HTR-8/SVneo (cell line): ENCODE data around the gene SNRPF.

Experiments used
- DNase-seq: peaks from one replicate; pipeline ENCODE4 v3.0.0; 2011; ENCODE audit warnings: low spot score, mixed read lengths; ENCODE audit not compliant: insufficient read length
- FAIRE-seq: peaks from 2 replicates; lab custom pipeline; 2011; peaks lifted over from hg19 to GRCh38; lab: Jason Lieb, UNC

SNRPF gene

DNA sequence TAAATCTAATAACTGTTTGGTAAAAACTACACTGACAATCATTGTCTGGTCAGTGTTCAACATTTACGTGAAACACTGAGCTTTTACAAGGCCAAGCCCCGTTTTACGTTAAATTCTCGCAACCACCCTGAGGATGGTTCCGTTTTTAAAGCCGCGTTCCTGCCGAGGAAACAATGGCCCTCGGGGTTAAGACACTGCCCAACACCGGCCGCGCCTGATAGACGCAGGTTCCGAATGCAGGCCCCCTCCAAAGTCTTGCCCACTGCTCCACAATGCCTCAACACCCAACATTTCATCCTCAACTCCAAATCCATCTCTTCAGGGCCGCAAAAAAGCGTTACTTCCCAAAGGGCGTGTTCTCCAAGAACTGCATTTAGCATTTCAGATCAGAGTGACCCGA, 953 bp upstream of the SNRPF start:
- DNase-seq = no peak
- FAIRE-seq = no peak

DNA sequence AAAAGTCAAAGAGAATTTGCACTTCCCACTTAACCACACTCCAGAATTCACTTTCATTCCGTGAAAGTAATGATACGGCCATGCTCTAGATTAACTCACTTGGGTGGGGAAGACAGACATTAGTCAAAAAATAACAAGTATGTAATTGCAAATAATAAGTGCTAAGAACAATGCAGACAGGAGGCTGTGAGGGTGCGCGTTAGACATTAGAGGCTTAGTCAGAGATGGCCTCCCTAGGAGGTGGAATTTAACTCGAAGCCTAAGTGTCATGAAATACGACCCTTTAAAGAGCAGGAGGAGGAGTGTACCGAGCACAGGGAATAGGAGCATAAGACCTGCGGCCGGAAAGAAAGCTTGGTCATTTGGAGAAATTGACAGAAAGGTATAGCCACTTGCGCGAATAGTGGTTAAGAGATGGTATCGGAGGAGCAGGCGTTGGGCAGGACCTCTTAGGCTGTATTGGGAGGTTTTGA, 628 bp downstream of the SNRPF start:
- DNase-seq = no peak
- FAIRE-seq = no peak

DNA sequence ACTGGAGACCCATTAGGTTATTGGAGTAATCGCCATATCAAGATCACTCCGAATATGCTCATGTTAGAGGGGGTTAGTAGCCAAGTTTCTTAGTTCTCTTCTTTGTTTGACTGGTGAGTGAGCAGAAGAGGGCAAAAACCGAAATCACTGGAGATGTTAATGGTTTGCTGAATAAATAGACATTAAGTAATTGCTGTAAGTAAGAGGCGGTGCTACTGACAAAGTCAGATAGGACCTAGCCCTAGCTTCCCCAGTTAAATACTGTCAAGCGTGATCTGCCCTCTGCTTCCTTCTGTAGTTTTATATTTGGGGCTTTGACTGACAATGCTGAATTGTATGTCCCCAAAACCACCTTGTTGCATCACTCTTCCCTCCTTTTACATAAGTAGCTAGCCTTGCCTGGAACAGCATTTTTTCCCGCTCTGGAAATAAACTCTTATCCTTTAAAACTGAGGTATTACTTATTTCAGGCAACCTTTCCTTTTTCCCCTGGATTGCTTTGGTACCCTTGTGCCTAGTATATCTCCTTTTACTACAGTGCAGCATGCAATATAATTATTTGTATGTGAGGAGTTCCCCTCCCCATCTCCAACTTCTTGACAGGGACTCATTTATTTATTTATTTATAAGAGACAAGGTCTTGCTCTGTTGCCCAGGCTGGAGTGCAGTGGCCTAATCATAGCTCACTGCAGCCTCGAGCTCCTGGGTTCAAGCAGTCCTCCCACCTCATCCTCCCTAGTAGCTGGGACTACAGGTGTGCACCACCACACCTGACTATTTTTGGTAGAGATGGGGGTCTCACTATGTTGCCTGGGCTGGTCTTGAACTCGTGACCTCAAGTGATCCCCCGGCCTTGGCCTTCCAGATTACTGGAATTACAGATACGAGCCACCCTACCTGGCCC, 1.4 kb downstream of the SNRPF start:
- FAIRE-seq (no peak), DNase-seq (no peak)

DNA sequence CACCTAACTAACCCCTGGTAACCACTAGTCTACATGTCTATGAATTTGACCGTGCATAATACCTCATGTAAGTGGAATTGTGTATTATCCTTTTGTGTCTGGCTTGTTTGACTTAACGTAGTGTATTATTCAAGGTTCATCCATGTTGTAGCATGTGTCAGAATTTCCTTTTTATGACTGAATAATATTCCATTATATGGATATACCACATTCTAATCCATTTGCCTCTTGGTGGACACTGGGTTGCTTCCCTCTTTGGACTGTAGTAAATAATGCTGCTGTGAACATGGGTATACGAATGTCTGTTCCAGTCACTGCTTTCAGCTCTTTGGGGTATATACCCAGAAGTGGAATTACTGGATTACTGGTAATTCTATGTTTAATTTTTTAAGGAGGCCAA, 3.3 kb downstream of the SNRPF start:
- FAIRE-seq (no peak), DNase-seq (no peak)

DNA sequence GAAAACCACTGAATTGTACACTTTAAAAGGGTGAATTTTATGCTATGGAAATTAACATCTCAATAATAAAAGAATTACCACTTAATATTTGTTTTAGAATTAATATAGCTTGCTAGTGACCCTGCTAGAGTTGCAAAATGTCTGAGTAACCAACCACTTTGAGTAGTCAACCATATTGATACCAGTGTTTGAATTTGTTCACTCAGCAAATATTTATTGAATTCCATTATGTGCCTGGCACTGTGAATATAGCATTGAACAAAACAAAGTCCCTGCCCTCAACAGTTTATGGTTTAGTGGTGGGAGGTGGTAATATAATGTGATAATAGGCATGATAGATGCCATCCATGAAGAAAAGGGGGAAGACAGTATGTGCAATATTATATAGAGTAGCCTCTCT, 4.6 kb downstream of the SNRPF start:
- FAIRE-seq (no peak), DNase-seq (no peak)

DNA sequence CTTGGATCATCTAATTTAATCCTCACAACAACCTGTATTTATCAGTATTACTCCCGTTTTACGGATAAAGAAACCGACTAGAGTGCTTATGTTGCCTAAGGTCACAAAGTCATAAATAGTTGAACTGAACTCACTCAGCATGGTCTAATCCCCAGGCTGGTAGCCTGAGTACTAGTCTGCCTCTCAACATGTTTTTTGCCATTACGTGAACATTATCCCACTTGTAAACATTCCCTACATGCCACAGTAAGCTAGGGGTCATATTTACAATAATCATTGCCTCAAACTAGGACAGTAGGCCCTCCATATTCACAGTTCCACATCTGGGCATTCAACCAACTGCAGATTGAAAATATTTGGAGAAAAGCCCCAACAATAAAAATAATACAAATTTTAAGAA, 12.1 kb downstream of the SNRPF start:
- DNase-seq (no peak), FAIRE-seq (no peak)

DNA sequence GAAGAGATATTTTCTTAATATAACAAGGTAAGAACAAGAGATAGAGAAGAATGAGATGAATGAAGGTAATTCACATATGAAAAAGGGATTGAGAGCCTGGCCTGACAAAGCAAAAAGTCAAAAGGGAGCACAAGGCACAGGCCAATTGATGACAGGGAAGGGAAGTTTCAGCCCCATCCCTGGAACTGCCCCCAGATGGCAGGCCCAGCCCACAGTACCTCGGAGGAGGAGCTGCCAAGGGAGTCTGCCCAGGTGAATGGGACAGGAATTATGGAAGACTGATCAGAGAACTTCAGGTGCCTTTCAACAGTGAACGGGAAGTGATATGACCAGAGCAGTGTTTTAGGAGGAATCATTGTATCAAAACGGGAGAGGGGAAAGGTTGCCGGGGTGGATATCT, 15.7 kb downstream of the SNRPF start:
- DNase-seq (no peak), FAIRE-seq (no peak)

DNA sequence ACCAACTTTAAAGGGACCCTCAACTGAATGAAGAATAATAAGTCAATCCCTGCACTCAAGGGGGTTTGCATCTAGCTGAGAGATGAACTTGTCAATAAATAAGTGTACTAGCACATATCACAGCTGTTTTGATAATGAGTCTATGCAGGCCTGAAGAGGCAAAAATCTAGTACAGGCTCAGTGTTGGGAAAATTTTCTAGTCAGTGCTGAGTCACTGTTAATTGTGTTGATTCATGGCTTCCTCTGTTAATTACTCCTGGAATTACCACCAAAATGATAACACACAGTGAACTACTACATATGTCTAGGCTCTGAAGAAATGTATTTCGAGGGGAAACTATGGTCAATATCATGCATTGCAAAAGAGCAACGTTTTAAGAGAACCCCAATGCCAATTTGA, 18.9 kb downstream of the SNRPF start:
- FAIRE-seq = no peak

DNA sequence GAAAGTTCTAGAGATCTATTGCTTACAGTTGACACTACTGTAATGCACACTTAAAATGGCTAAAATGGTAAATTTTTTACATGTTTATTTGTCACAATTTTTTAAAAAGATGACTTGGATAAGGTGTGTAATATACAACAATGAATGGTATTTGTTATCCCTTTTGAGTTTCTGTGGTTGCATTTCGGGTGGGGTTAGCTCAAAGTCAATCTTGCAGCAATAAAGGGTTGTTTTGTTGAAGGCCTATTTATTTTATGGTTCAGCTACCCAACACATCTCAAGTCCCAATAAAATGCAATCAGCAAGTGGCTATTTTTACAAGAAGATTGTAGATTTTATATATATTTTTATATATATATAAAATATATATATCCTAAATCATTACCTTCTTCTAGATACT, 22.1 kb downstream of the SNRPF start:
- FAIRE-seq (no peak), DNase-seq (no peak)

More for the DNA sequence above, 18.9 kb downstream of the SNRPF start:
- DNase-seq = no peak

DNA sequence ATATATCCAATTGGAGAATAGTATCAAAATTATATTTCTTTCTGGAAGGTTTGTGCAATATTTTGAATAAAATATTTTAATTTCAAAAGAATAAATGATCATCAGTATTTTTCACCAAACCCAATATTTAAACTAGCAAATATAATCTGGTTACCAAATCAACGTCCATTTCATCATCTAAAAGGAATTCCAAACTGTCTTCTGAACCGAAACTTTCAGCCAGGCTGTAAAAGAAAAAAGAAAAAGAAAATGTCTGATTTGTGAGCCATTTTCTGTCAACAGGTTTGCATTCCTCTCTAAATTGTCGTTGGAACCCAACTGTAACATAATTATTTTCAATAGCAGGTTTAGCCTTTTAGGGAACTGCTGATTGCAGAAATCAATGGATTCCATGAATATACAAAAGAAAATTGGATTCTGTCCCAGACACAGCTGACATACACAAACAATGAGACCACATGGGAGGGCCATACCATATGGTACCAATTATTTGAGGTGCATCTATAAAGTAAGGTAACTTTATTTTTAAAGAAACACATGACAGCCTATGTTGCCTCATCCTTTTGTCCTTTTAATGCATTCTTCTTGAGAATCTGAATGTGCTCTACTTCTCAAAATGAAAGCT, 22.7 kb downstream of the SNRPF start:
- DNase-seq (no peak), FAIRE-seq (no peak)

DNA sequence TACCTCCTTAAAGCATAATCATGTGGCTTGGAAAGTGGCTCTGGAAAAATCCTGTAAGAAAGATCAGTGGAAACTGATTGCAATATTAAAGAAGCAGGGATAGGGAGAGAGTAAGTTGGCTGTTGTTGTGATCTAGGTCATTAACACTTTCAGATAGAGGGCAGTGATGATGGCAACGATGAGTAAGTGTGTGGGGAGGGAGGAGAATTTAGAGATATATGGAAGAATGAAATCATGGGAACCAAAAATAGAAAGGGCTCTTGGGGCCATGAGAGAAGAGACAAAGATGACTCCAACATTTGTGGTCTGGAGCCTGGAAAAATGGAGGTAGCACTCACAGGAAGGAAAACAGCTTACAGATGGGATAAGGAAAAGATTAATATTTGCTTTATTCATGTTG, 23.3 kb downstream of the SNRPF start:
- FAIRE-seq = no peak
- DNase-seq = no peak

DNA sequence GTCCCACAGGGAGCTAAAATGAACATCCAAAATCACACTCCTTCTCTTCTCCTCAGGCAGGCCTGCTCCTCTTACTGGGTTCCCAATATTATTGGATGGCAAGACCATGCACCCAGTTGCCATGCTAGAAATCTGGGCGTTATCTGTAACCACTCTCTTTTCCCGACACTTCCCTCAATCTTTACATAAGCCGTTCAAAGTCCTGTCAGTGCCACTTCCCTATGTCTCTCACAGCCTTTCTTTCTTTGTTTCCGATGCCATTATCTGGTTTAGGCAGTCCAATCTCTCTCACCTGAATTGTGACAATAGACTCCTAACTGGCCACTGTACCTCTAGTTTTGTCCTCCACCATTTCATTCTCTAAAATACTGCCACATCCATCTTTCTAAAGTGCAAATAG, 24.1 kb downstream of the SNRPF start:
- no peak for FAIRE-seq
- no peak for DNase-seq

DNA sequence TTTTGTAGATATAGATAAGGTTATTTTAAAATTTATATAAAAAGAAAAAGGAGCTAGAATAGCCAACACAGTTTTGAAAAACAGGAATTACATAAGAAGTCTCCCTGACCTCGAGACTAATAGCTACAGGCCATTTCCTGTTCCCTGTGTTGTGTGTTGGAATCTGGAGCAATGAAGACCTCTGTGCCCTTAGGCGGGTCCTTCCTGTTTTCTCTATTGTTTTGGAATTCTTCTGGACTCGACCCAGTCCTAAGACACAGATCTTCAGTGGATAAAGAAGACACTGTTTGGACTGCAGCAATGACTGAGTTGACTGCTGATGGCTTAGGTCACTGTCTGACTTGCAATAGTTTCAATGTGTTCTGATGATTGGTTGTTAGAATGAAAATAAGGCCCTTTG, 26.2 kb downstream of the SNRPF start:
- no peak for FAIRE-seq
- no peak for DNase-seq

DNA sequence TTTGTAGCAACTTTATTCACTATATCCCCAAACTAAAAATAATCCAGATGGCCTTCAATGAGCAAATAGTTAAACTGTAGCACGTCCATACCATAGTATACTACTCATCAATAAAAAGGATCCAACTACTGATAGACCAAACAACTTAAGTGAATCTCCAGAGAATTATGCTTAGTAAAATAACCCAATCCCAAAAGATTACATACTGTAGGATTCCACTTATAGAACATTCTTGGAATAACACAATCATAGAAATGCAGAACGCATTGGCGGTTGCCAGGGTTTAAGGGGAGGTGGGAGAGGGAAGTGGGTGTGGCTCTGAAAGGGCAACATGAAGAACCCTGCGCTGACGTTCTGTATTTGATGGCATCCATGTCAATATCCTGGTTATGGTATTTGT, 28.6 kb downstream of the SNRPF start:
- DNase-seq (no peak), FAIRE-seq (no peak)

DNA sequence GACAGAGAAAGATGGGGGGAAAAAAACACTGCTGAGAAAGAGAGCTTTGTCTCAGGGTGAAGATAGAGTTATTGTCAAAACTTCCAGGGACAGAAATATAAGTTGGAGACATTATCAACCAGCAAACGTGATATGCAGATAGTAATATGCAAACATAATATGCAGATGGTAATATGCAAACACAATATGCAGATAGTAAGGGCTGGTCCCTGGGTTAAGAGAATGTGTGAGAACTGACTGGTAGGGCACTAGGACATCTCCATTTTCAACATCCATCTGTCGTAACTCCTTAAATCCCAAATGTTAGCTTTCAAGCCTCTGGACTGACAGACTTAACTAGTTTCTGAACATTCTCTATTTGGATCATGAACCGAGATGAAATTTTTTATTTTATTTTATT, 32.2 kb downstream of the SNRPF start:
- FAIRE-seq (no peak), DNase-seq (no peak)

DNA sequence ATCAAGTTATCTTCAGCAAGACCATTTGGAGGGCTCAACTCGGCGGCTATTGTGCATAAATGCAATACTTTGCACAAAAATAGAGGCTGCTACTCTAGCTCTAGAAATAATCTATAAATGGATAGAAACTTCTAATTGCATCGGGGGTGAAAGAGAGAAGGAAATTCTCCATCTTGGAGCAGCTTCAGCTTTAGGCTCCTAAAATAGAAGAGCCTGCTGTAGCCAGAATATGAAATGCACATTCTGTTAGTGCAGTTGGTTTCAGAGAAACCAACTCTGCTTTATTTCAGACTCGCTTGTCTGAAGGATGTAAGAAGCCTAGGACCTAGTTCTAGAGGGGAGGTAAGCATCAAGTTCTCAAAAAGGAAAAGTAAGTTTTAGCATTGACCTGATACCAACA, 38.1 kb downstream of the SNRPF start:
- FAIRE-seq (no peak), DNase-seq (no peak)

DNA sequence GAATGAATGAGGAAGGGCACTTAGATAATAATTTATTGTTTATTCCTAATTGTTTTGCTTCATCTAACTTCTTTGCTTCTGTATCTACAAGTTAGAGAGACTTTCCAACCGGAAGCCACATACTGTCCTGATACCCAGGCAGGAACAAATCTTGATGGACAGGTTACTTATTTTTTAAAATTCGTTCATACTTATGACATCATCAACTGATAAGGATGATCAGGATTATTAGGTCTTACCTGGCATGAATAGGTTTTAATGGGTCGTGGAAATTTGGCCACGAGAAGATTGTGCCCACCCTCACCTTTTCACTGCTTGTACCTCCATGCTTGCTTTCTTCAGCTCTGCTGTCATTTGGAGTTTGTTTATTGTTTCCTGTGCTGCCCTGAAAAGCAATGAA, 39.3 kb downstream of the SNRPF start:
- DNase-seq (no peak), FAIRE-seq (no peak)

DNA sequence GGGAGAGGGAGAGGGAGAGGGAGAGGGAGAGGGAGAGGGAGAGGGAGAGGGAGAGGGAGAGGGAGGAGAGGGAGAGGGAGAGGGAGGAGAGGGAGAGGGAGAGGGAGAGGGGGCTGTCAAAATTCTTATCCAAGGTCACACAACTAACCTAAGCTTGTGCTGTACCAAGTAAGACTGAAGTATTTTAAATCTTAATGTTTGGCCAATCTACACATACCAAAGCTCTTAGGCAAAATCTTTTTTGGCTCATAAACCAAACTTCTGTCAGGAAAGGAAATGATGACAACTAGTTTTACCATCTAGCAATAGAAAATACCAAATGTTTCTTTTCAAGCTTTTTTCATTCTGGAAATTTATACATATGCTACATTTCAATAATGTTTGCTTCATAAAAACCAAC, 49.8 kb downstream of the SNRPF start:
- DNase-seq = no peak
- no peak for FAIRE-seq

DNA sequence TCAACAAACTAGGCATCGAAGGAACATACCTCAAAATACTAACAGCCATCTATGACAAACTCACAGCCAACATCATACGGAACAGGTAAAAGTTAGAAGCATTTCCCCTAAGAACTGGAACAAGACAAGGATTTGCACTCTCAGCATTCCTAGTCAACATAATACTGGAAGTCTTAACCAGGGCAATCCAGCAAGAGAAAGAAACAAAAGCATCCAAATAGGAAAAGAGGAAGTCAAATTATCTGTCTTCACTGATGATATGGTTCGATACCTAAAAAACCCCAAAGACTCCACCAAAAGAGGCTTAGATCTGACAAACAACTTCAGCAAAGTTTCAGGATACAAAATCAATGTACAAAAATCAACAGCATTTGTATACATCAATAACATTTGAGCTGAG, 51.1 kb downstream of the SNRPF start:
- FAIRE-seq = no peak
- no peak for DNase-seq
